MCF 10A (cell line): ENCODE measurements around the gene CD247. TPM values are rescaled to one million over a fixed set of nuclear protein-coding genes. Genes with fewer than 3 reads are reported as not detected.
A peak's percentile ranks its signal among the peaks of the same experiment; 100 is the strongest.

Source experiments
- BruUV-seq: library from RNA; stranded (reverse); fragments of 400-500 nt; replicated peaks from 2 replicates; lab custom pipeline; 2021; lab: Mats Ljungman, UMichigan
- CTCF ChIA-PET: fragments of 300-600 bp; sonication (Branson Sonifier 250); formaldehyde crosslinking; extraction: SDS; loops from one replicate; lab custom pipeline; 2021; ENCODE audit warnings: antibody characterized with exemption, inconsistent platforms; lab: Yijun Ruan, JAX
- POLR2A ChIA-PET: fragments of 300-600, 350-650 bp; sonication (Branson Sonifier 250); formaldehyde crosslinking; extraction: SDS; loops from one replicate; lab custom pipeline; 2020; ENCODE audit warnings: antibody characterized with exemption, inconsistent platforms; lab: Yijun Ruan, JAX
- DNase-seq: peaks from one replicate; pipeline ENCODE4 v3.0.0-alpha.2; 2018; ENCODE audit not compliant: unreplicated experiment
- H3K27ac Mint-ChIP-seq: one replicate; pipeline ENCODE4 v1.8.0; 2022; ENCODE audit warnings: mild to moderate bottlenecking, low read depth, mixed read lengths; ENCODE audit not compliant: unreplicated experiment
- H3K27me3 Mint-ChIP-seq: one replicate; pipeline ENCODE4 v1.8.0; 2022; ENCODE audit warnings: mixed read lengths; ENCODE audit not compliant: insufficient read depth, unreplicated experiment
- H3K36me3 Mint-ChIP-seq: one replicate; pipeline ENCODE4 v1.8.0; 2022; ENCODE audit warnings: mild to moderate bottlenecking, moderate library complexity, mixed read lengths; ENCODE audit not compliant: insufficient read depth, unreplicated experiment
- H3K4me1 Mint-ChIP-seq: one replicate; pipeline ENCODE4 v1.8.0; 2022; ENCODE audit warnings: mixed read lengths; ENCODE audit not compliant: insufficient read depth, unreplicated experiment
- H3K4me3 Mint-ChIP-seq: one replicate; pipeline ENCODE4 v1.8.0; 2022; ENCODE audit warnings: mild to moderate bottlenecking, moderate library complexity, mixed read lengths; ENCODE audit not compliant: unreplicated experiment
- H3K9me3 Mint-ChIP-seq: one replicate; pipeline ENCODE4 v1.8.0; 2022; ENCODE audit warnings: mixed read lengths; ENCODE audit not compliant: unreplicated experiment
- intact Hi-C: fragments of 100-400 bp; cut with micrococcal nuclease; formaldehyde crosslinking; loops from 2 replicates; pipeline ENCODE4 v1.14.1; 2022
- total RNA-seq: library from RNA; stranded (reverse); gene quantifications from 2 replicates; pipeline ENCODE4 v1.2.3, GENCODE V29; 2022
- TF ChIP-seq, protein P1 (sequence below): fragments of 200-600 bp; IDR thresholded peaks from one replicate; pipeline ENCODE4 v1.8.0; 2022; ENCODE audit warnings: antibody characterized with exemption, mild to moderate bottlenecking; ENCODE audit not compliant: unreplicated experiment

CD247 gene
- total RNA-seq, 1 experiment from 2014 or later, result not detected

DNA sequence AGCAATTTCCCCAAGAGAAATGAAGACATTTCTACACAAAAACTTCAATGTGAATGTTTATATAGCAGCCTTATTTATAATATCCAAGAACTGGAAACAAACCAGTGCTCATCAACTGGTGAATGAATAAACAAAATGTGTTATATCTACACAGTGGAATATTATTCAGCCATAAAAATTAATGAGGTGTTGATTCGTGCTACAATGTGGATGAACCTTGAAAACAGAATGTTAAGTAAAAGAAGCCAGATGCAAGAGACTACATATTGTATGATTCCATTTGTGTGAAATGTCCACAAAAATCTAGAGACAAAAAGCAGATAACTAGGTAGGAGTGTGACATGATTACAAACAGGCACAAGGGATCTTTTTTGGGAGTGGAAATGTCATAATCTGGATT is 110.0 kb downstream of the CD247 start:
- POLR2A ChIA-PET, result no interaction called here
- intact Hi-C loops, result no loop called here
- Mint-ChIP-seq H3K4me1 (peaks cover 6% of the 10 kb centered on the region), H3K9me3 (no peaks in the 10 kb centered on the region), H3K27me3 (no peaks in the 10 kb centered on the region), H3K27ac (no peak overlapping the region), H3K36me3 (peaks cover 19% of the 10 kb centered on the region), H3K4me3 (no peak overlapping the region)
- CTCF ChIA-PET, result interaction anchor here (0.6 to 8.8 kb wide), 4 partner anchors 34 to 132 kb away, joined by 3 to 54 read pairs (median 14); no protein-coding TSS in a partner anchor
- no peak for DNase-seq
- BruUV-seq, result no TSS peak
- TF ChIP-seq, protein P1, sequence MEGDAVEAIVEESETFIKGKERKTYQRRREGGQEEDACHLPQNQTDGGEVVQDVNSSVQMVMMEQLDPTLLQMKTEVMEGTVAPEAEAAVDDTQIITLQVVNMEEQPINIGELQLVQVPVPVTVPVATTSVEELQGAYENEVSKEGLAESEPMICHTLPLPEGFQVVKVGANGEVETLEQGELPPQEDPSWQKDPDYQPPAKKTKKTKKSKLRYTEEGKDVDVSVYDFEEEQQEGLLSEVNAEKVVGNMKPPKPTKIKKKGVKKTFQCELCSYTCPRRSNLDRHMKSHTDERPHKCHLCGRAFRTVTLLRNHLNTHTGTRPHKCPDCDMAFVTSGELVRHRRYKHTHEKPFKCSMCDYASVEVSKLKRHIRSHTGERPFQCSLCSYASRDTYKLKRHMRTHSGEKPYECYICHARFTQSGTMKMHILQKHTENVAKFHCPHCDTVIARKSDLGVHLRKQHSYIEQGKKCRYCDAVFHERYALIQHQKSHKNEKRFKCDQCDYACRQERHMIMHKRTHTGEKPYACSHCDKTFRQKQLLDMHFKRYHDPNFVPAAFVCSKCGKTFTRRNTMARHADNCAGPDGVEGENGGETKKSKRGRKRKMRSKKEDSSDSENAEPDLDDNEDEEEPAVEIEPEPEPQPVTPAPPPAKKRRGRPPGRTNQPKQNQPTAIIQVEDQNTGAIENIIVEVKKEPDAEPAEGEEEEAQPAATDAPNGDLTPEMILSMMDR, result no peak

- CTCF ChIA-PET, result interaction anchor here (0.6 to 5.6 kb wide), 7 partner anchors 12 to 1763 kb away, joined by 3 to 84 read pairs (median 3); no protein-coding TSS in a partner anchor
- intact Hi-C loops, result no loop called here
- BruUV-seq, result no TSS peak
- peaks cover 24% of the 10 kb centered on the region for H3K36me3 Mint-ChIP-seq
- peaks cover 6% of the 10 kb centered on the region for H3K4me1 Mint-ChIP-seq
- H3K9me3 Mint-ChIP-seq, result no peaks in the 10 kb centered on the region
- DNase-seq, result no peak
- H3K4me3 Mint-ChIP-seq, result no peak overlapping the region
- POLR2A ChIA-PET, result interaction anchor here (0.6 to 1.0 kb wide), 2 partner anchors 79 to 137 kb away, joined by 3 read pairs; no protein-coding TSS in a partner anchor
- peak overlapping the region; percentile 10 for H3K27ac Mint-ChIP-seq
- no peaks in the 10 kb centered on the region for H3K27me3 Mint-ChIP-seq
- TF ChIP-seq, protein P1, result no peak
These were observed 113.4 kb downstream of the CD247 start for GRCh38 chr1:167404908-167405307.

- BruUV-seq, result no TSS peak
- peaks cover 6% of the 10 kb centered on the region for H3K4me1 Mint-ChIP-seq
- POLR2A ChIA-PET, result interaction anchor here (0.6 to 1.0 kb wide), 2 partner anchors 78 to 136 kb away, joined by 3 read pairs; no protein-coding TSS in a partner anchor
- H3K9me3 Mint-ChIP-seq, result no peaks in the 10 kb centered on the region
- TF ChIP-seq, protein P1, result no peak
- intact Hi-C loops, result no loop called here
- H3K36me3 Mint-ChIP-seq, result peaks cover 29% of the 10 kb centered on the region
- no peaks in the 10 kb centered on the region for H3K27me3 Mint-ChIP-seq
- DNase-seq, result no peak
- peak overlapping the region; percentile 10 for H3K27ac Mint-ChIP-seq
- no peak overlapping the region for H3K4me3 Mint-ChIP-seq
- CTCF ChIA-PET, result interaction anchor here (0.6 to 5.6 kb wide), 8 partner anchors 13 to 1763 kb away, joined by 3 to 84 read pairs (median 4); no protein-coding TSS in a partner anchor
These were observed 114.0 kb downstream of the CD247 start for GRCh38 chr1:167404161-167404888.

- H3K4me1 Mint-ChIP-seq, result peaks cover 6% of the 10 kb centered on the region
- TF ChIP-seq, protein P1, result peak; percentile 72
- H3K4me3 Mint-ChIP-seq, result no peak overlapping the region
- no peaks in the 10 kb centered on the region for H3K27me3 Mint-ChIP-seq
- no peaks in the 10 kb centered on the region for H3K9me3 Mint-ChIP-seq
- no TSS peak for BruUV-seq
- peak overlapping the region; percentile 23 for H3K27ac Mint-ChIP-seq
- peaks cover 41% of the 10 kb centered on the region for H3K36me3 Mint-ChIP-seq
- peak; percentile 76 for DNase-seq
- intact Hi-C loops, result loop anchor here (1.0 to 2.0 kb wide), 6 partner anchors 41 to 335 kb away; no protein-coding TSS in a partner anchor
- ChIA-PET POLR2A (interaction anchor here (0.6 to 1.7 kb wide), 7 partner anchors 15 to 181 kb away, joined by 3 to 5 read pairs (median 4); partner anchors contain the start of gene CREG1), CTCF (interaction anchor here (0.6 to 5.6 kb wide), 64 partner anchors 8 to 679 kb away, joined by 3 to 84 read pairs (median 5); partner anchors contain the start of genes POU2F1 and STYXL2)
These were observed 117.0 kb downstream of the CD247 start for GRCh38 chr1:167401260-167401873.
